GM19438 (cell line): ENCODE measurements around the gene PLCL1.

Experiments
- ATAC-seq: cut with Tn5 transposase; IDR thresholded peaks from one replicate; pipeline ENCODE4 v1.9.1; 2021; ENCODE audit warnings: low read depth; ENCODE audit not compliant: unreplicated experiment

The PLCL1 gene

GRCh38 chr2:197944416-197945096 is 140.2 kb downstream of the PLCL1 start:
- ATAC-seq = no peak

DNA sequence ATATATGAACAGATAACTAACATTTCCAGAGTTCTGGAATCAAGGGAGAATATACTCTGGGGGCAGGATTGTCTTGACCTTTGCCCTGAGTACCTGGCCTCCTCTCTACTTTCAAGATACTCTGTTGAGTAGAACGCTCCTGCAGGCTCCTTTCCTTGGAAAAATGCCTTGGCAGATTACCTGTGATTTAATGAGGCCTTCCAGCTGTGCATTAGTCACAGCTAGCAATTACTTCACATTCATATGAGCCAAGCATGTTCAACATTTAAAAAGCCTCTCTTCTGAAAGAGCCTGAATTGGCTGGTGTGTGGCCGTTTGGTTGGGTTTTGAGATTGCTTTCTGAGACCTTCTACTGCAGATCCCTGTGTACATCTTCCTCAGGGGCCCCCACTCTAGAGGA is 142.2 kb downstream of the PLCL1 start:
- ATAC-seq = no peak

- no peak for ATAC-seq
These were observed 142.9 kb downstream of the PLCL1 start for GRCh38 chr2:197947219-197947757.

- no peak for ATAC-seq
These were observed 144.8 kb downstream of the PLCL1 start for GRCh38 chr2:197949224-197949623.

- ATAC-seq = no peak
These were observed 145.6 kb downstream of the PLCL1 start for GRCh38 chr2:197950006-197950405.

GRCh38 chr2:197950724-197951123 is 146.3 kb downstream of the PLCL1 start:
- no peak for ATAC-seq

- no peak for ATAC-seq
These were observed 148.3 kb downstream of the PLCL1 start for GRCh38 chr2:197952540-197953202.

DNA sequence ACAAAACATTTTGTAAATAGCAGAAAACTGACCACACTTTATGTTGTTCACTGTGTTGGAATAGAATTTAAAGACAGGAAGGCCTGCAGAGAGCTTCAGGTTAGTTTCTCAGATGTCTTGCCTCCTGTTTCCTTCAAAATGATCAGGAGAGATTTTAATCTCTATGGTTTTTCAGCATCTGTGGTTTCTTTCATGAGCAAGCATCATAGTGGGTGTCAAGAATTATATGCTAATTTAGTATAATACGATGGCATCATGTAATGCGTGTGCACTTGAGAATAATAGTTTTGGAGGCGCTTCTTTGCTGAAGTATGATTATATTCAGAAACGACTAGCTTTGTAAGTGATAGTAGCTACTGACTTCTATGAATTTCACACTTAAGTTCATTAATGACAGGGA is 149.9 kb downstream of the PLCL1 start:
- no peak for ATAC-seq

DNA sequence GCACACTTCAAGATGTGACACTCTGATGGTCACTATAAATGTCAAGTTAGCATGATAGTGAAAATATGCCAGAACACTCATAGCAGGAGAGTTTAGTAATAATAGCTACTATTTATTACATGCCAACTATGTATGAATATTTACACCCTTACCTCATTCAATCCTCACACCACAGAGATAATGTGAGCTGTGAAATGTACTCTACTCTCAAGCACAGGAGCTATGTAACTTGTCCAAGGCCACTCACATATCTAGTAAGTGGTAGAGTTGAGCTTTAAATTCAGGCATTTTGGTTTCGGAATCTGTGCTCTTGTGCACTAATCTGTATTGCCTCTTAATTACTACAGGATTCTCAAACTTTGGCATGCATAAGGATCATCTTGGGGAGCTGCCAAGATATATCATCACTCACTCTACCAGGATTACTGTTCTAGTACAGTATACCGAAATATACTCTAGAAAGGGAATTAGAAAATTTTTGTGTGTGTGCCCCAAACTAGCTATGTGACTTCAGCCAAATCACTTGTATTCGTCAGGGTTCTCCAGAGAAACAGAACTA is 154.3 kb downstream of the PLCL1 start:
- ATAC-seq = no peak

DNA sequence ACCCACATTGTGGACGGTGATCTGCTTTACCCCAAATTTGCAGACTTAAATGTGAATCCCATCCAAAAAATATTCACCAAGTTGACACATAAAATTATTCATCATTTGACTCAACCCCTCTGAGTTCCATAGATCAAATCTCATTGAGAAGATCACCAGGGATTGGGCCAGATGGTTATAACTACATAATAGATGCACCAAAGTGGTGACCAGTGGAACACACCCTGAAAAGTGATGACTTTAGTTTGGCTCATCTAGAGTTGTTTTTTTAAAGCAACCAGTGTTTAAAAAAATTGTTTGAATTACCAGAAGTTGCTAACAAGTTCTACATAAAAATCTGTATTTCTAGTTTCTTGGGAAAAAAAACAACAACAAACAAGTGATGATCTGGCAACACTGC is 155.0 kb downstream of the PLCL1 start:
- ATAC-seq = no peak

DNA sequence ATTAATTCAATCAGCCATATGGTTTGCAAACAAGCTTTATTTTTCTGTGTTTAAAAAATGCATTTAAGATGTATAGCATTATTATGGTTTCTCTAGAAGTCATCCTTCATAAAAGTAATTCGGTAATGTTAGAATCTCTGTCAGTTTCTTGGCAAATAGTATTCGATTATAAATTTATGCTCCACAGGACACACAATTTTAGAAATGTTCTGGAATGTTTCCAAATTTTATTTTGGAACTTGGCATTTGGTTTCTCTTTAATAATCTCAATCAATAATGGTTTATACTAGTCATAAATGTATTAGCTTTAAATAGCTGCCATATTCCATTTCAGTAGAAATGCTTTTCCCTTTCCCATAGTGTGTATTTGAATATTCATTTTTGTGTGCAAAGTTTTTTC is 156.4 kb downstream of the PLCL1 start:
- no peak for ATAC-seq

- no peak for ATAC-seq
These were observed 160.3 kb downstream of the PLCL1 start for GRCh38 chr2:197964720-197965119.

DNA sequence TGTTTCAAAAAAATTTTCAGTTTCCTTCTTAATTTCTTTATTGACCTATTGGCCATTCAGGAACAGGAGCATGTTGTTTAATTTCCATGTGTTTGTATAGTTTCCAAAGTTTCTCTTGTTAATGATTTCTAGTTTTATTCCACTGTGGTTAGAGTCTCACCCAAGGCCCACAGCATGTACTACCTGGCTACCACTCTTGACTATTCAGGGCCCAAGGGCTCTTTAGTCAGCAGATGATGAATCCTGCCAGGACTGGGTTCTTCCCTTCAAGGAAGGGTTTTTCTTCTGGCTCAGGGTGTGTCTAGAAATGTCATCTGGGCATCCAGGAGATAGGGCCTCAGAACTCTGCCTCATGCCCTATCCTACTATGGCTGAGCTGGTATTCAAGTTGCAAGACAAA is 161.4 kb downstream of the PLCL1 start:
- no peak for ATAC-seq

- ATAC-seq = no peak
These were observed 165.0 kb downstream of the PLCL1 start for GRCh38 chr2:197969391-197969893.

GRCh38 chr2:197972061-197972460 is 167.7 kb downstream of the PLCL1 start:
- no peak for ATAC-seq

DNA sequence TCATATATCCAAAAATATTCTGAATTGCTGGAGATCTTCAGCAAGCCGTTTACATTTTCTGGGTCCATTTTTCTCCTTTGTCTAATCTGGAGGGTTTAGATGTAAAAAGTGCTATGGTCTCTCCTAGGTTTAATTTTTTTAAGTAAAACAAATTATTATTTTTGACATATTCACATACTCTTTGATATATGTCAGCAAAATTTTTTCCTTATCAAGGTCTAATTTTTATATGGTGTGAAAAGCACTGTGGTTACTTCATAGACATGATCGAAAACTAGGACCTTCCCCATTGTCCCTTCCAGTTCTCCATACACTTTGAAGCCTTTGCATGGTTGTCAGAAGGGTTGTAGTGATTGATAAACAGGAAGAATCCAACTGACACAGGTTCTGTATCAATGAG is 168.2 kb downstream of the PLCL1 start:
- ATAC-seq = no peak

GRCh38 chr2:197973772-197974171 is 169.4 kb downstream of the PLCL1 start:
- no peak for ATAC-seq

GRCh38 chr2:197975931-197976519 is 171.6 kb downstream of the PLCL1 start:
- no peak for ATAC-seq

GRCh38 chr2:197978971-197979370 is 174.6 kb downstream of the PLCL1 start:
- ATAC-seq = no peak

- no peak for ATAC-seq
These were observed 178.2 kb downstream of the PLCL1 start for GRCh38 chr2:197982565-197982964.

DNA sequence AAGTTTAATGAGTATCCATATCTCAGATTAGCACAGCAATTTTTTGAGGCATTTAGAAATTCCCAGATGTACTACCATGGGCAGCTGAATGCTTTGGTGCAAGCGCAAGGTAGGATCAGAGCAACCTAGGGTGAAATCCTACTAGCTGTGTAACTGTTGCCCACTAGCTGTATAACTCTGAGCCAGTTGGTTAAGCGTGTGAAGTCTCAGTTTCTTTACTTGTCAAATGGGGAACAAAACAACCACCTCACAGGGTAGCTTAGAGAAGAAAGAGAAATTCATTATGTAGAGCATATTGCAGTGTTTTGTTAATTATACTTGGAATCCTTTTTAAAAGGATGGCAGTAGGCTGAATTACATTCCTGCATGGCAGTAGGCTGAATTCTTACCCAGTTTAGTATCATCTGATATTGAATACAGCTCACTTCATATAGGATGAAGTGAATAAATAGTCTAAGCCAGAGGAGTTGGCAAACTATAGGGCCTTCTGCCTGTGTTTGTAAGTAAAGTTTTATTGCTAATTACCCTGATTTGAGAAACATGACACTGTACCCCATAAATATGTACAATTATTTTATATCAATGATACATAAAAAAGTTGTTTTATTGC is 180.7 kb downstream of the PLCL1 start:
- no peak for ATAC-seq
